ENCODE results near the gene ATE1.

DNA sequence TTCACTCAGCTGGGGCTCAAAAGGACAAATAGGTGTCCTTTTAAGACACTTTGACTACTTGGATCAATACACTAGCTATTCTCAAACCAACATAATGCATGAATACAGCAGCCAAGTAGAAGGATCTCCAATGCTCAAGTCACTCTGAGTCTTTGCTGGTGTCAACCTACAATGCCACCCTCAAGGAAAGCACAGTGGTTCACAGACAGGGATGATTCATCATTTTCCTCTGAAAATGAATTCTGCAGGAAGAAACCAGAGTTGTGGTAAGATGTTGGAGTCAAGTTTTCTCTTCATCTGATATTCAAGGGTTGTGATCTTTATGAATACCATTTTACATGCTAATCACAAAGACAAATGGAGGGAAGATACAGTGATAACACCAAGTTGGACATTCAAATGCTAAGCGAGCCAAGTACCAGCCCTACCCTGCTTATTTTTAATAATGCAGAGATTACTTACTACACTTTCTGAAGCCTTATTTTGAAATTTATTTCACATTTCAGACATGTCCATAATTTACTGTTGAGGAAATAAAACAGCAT is 186.5 kb downstream of the ATE1 start:
- TF ChIP-seq, protein P1, sequence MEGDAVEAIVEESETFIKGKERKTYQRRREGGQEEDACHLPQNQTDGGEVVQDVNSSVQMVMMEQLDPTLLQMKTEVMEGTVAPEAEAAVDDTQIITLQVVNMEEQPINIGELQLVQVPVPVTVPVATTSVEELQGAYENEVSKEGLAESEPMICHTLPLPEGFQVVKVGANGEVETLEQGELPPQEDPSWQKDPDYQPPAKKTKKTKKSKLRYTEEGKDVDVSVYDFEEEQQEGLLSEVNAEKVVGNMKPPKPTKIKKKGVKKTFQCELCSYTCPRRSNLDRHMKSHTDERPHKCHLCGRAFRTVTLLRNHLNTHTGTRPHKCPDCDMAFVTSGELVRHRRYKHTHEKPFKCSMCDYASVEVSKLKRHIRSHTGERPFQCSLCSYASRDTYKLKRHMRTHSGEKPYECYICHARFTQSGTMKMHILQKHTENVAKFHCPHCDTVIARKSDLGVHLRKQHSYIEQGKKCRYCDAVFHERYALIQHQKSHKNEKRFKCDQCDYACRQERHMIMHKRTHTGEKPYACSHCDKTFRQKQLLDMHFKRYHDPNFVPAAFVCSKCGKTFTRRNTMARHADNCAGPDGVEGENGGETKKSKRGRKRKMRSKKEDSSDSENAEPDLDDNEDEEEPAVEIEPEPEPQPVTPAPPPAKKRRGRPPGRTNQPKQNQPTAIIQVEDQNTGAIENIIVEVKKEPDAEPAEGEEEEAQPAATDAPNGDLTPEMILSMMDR (IDR thresholded peaks at IDR 0.05) = no peak
- no peak for TF ChIP-seq POLR2A (IDR thresholded peaks at IDR 0.05)

Data from uterus (tissue), 2 donors.